Esophagus squamous epithelium (tissue), 5 donors: ENCODE measurements around the gene KCNAB2. TPM values are rescaled to one million over a fixed set of nuclear protein-coding genes. Genes with fewer than 3 reads are reported as not detected.

Experiments used
- DNase-seq: peaks from one replicate; lab custom pipeline; 2025; lab: John Stamatoyannopoulos, UW
- H3K27ac ChIP-seq, 4 donors: fragments of 200-600 bp; sonication (generic); one replicate each; pipeline ENCODE4 v1.5.1; 2016 to 2019; ENCODE audit warnings: mild to moderate bottlenecking in 1 of 4
- H3K27me3 ChIP-seq, 4 donors: fragments of 200-600 bp; sonication (generic); 1 replicate in 3 of 4; 2 replicates in 1 of 4; pipeline versions ENCODE4 v1.5.1 to v1.6.0; 2017 to 2021; ENCODE audit warnings: antibody characterized with exemption in 1 of 4
- H3K36me3 ChIP-seq, 3 donors: fragments of 200-600 bp; sonication (generic); one replicate each; pipeline ENCODE4 v1.5.1; 2016 to 2019
- H3K4me1 ChIP-seq, 3 donors: fragments of 200-600 bp; sonication (generic); one replicate each; pipeline ENCODE4 v1.5.1; 2017 to 2019
- H3K4me3 ChIP-seq, 4 donors: fragments of 200-600 bp; sonication (generic); 1 replicate in 3 of 4; 2 replicates in 1 of 4; pipeline ENCODE4 v1.5.1; 2016 to 2019; ENCODE audit warnings: mild to moderate bottlenecking in 2 of 4, moderate library complexity in 1 of 4
- H3K9me3 ChIP-seq, 3 donors: fragments of 200-600 bp; sonication (generic); one replicate each; pipeline ENCODE4 v1.5.1; 2016 to 2019
- CTCF ChIP-seq, 6 experiments: fragments of 450-650 bp in 4 of 6; fragments of 200-600 bp in 2 of 6; sonication (generic) in 2 of 6; IDR thresholded peaks; one replicate each; pipeline ENCODE4 v1.5.1; 2016 to 2019; ENCODE audit warnings: antibody characterized with exemption in 6 of 6, mild to moderate bottlenecking in 4 of 6, moderate library complexity in 4 of 6
- POLR2A ChIP-seq, 4 donors: fragments of 450-650 bp; IDR thresholded peaks; one replicate each; pipeline ENCODE4 v1.6.1; 2017; ENCODE audit warnings: antibody characterized with exemption in 4 of 4, mild to moderate bottlenecking in 4 of 4, moderate library complexity in 3 of 4
- WGBS, 2 donors: methylation state at CpG; one replicate each; pipeline ENCODE4 v1.1.5; 2018; 5-methylcytosine and 5-hydroxymethylcytosine counted together
- intact Hi-C: fragments of 100-400 bp; cut with DNase I; formaldehyde crosslinking; loops from one replicate; pipeline ENCODE4 v1.15.0; 2022
- total RNA-seq, 4 donors: library from RNA; depleted of rRNA; stranded (reverse); fragments of >200 nt; gene quantifications; one replicate each; pipeline ENCODE4 v1.1.0, GENCODE V29; 2016
- donor health status: DM: yes; HTN: yes; CAD: no.

Gene KCNAB2
- total RNA-seq, 4 donors from 2014 or later = 1.8 to 9.3 (median 3.9) TPM

GRCh38 chr1:6007318-6008083 lies 38.2 kb upstream of the KCNAB2 start:
- TF ChIP-seq CTCF (IDR thresholded peaks at IDR 0.05) (no peak), POLR2A (IDR thresholded peaks at IDR 0.05) (no peak)
- intact Hi-C loops = no loop called here
- 71 to 74% methylated on average over 14 to 15 of the region's 25 CpGs for WGBS, 2 donors

GRCh38 chr1:6008084-6008415 lies 37.6 kb upstream of the KCNAB2 start:
- H3K9me3 ChIP-seq = no peaks in the 10 kb centered on the region
- H3K36me3 ChIP-seq = no peaks in the 10 kb centered on the region
- no peak for DNase-seq
- H3K27ac ChIP-seq = no peak overlapping the region
- H3K4me3 ChIP-seq = no peak overlapping the region
- no peaks in the 10 kb centered on the region for H3K4me1 ChIP-seq
- 77 to 95% methylated on average over 4 to 6 of the region's 11 CpGs for WGBS, 2 donors
- peaks cover 0 to 24% (median 0%) of the 10 kb centered on the region in 4 donors for H3K27me3 ChIP-seq
- intact Hi-C loops = no loop called here
- TF ChIP-seq CTCF (IDR thresholded peaks at IDR 0.05) = no peak
- no peak for TF ChIP-seq POLR2A (IDR thresholded peaks at IDR 0.05)

More at GRCh38 chr1:6007318-6008083, 38.2 kb upstream of the KCNAB2 start:
- no peak overlapping the region for H3K4me3 ChIP-seq
- peaks cover 0 to 29% (median 0%) of the 10 kb centered on the region in 4 donors for H3K27me3 ChIP-seq
- H3K36me3 ChIP-seq = no peaks in the 10 kb centered on the region
- no peaks in the 10 kb centered on the region for H3K9me3 ChIP-seq
- no peak for DNase-seq
- H3K27ac ChIP-seq = no peak overlapping the region
- no peaks in the 10 kb centered on the region for H3K4me1 ChIP-seq

DNA sequence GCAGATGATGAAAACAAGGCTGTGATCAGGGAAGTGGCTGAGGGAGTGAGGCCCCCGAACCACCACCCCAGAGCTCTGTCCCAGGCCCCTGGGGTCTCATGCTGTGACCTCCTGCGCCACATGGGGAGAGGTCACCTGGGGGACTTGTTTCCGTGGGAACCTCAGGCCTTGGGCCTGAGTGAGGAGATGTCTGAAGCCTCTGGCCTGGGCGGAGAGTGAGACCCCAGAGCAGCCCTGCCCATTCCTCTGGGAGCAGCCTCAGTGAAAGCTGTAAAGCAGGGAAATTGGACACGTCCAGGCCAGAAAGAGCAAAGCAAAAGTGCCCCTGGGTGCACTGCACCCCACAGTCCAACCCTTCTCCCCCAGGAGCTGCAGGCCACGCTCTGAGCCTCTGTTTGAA lies 37.0 kb upstream of the KCNAB2 start:
- no peak for DNase-seq
- intact Hi-C loops = no loop called here
- H3K4me1 ChIP-seq = no peaks in the 10 kb centered on the region
- H3K36me3 ChIP-seq = no peaks in the 10 kb centered on the region
- H3K9me3 ChIP-seq = no peaks in the 10 kb centered on the region
- WGBS, 2 donors = 91 to 100% methylated on average over 1 to 3 of the region's 6 CpGs
- H3K27ac ChIP-seq = no peak overlapping the region
- H3K27me3 ChIP-seq = peaks cover 0 to 23% (median 0%) of the 10 kb centered on the region in 4 donors
- TF ChIP-seq CTCF (IDR thresholded peaks at IDR 0.05) = no peak
- TF ChIP-seq POLR2A (IDR thresholded peaks at IDR 0.05) = no peak
- no peak overlapping the region for H3K4me3 ChIP-seq

GRCh38 chr1:6009120-6010040 lies 36.3 kb upstream of the KCNAB2 start:
- Histone ChIP-seq H3K27ac (no peak overlapping the region), H3K4me1 (no peaks in the 10 kb centered on the region), H3K9me3 (no peaks in the 10 kb centered on the region), H3K4me3 (no peak overlapping the region), H3K27me3 (peaks cover 0 to 27% (median 0%) of the 10 kb centered on the region in 4 donors), H3K36me3 (no peaks in the 10 kb centered on the region)
- TF ChIP-seq CTCF (IDR thresholded peaks at IDR 0.05) (no peak), POLR2A (IDR thresholded peaks at IDR 0.05) (no peak)
- intact Hi-C loops = no loop called here
- DNase-seq = no peak
- WGBS, 2 donors = 90 to 91% methylated on average over 16 to 20 of the region's 23 CpGs

GRCh38 chr1:6010554-6010953 lies 35.1 kb upstream of the KCNAB2 start:
- WGBS, 2 donors = 88 to 100% methylated on average over 1 of the region's 10 CpGs
- no peak overlapping the region for H3K4me3 ChIP-seq

More at GRCh38 chr1:6010554-6010953, 35.1 kb upstream of the KCNAB2 start:
- H3K36me3 ChIP-seq = no peaks in the 10 kb centered on the region
- intact Hi-C loops = no loop called here
- no peak for TF ChIP-seq POLR2A (IDR thresholded peaks at IDR 0.05)
- TF ChIP-seq CTCF (IDR thresholded peaks at IDR 0.05) = no peak
- no peak overlapping the region for H3K27ac ChIP-seq
- H3K4me1 ChIP-seq = no peaks in the 10 kb centered on the region
- no peak for DNase-seq
- no peaks in the 10 kb centered on the region for H3K9me3 ChIP-seq
- peaks cover 0 to 25% (median 0%) of the 10 kb centered on the region in 4 donors for H3K27me3 ChIP-seq
